ENCODE data around the gene CCDC88C. TPM values are rescaled to one million over a fixed set of nuclear protein-coding genes. Genes with fewer than 3 reads are reported as not detected.

Gene CCDC88C
- polyA plus RNA-seq, 1 donor (not counting 4 experiments of a cell fraction or from before 2014, with no cell fraction given): 2.4 TPM

DNA sequence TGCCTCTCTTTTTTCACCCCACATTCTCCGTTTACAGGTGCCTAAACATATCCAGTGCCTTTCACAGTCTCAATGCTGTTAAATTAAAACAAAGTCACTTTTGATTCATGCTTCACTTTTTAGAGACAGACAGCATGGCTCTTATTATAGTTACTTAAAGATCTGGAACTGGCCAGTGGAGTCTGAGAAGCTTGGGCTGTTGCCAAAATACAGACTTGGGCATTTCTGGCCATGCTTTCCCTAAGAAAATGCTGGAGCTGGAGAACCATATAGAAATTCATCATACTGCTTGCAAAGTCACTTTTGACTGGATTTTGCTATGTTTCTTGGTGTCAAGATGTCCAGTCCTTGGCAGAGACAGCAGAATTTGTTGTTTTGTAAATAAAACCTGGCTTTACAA is 161.0 kb downstream of the CCDC88C start:
- dilution Hi-C loops (cut with MboI; ENCODE audit: extremely low pct_ligation_motif_present, low sequenced_read_pairs): no loop called here
- peaks cover 18% of the 10 kb centered on the region for H3K4me1 ChIP-seq (ENCODE audit: control insufficient read depth, extremely low read depth, insufficient read depth, low read length)
- no peak overlapping the region for H3K9ac ChIP-seq (ENCODE audit: control insufficient read depth, extremely low read depth, insufficient read depth, low read length)
- H3K27ac ChIP-seq (ENCODE audit: control insufficient read depth, insufficient read depth, low read length): no peak overlapping the region
- H3K79me2 ChIP-seq (ENCODE audit: control insufficient read depth, insufficient read depth, low read length): no peaks in the 10 kb centered on the region
- H2AFZ ChIP-seq (ENCODE audit: control insufficient read depth, low read length): no peak overlapping the region
- no peak for FAIRE-seq
- no peaks in the 10 kb centered on the region for H4K20me1 ChIP-seq (ENCODE audit: control insufficient read depth, extremely low read depth, insufficient read depth, low read length)
- no peak for DNase-seq (ENCODE audit: low read depth, low spot score)
- TF ChIP-seq EZH2 (IDR thresholded peaks at IDR 0.05; ENCODE audit: low read length): no peak
- TF ChIP-seq, protein P1, sequence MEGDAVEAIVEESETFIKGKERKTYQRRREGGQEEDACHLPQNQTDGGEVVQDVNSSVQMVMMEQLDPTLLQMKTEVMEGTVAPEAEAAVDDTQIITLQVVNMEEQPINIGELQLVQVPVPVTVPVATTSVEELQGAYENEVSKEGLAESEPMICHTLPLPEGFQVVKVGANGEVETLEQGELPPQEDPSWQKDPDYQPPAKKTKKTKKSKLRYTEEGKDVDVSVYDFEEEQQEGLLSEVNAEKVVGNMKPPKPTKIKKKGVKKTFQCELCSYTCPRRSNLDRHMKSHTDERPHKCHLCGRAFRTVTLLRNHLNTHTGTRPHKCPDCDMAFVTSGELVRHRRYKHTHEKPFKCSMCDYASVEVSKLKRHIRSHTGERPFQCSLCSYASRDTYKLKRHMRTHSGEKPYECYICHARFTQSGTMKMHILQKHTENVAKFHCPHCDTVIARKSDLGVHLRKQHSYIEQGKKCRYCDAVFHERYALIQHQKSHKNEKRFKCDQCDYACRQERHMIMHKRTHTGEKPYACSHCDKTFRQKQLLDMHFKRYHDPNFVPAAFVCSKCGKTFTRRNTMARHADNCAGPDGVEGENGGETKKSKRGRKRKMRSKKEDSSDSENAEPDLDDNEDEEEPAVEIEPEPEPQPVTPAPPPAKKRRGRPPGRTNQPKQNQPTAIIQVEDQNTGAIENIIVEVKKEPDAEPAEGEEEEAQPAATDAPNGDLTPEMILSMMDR (optimal IDR thresholded peaks at IDR 0.05 in 1 of 3, IDR thresholded peaks at IDR 0.05 in 1 of 3, conservative IDR thresholded peaks at IDR 0.05 in 1 of 3; ENCODE audit: extremely low read depth in 1 of 3, insufficient read depth in 2 of 3, low read length in 3 of 3): no peak
- no peaks in the 10 kb centered on the region for H3K9me3 ChIP-seq (ENCODE audit: control insufficient read depth, low read depth, low read length)
- no peaks in the 10 kb centered on the region for H3K36me3 ChIP-seq (ENCODE audit: control insufficient read depth in 2 of 2, extremely low read depth in 1 of 2, insufficient read depth in 2 of 2, low read length in 2 of 2)
- H3K4me3 ChIP-seq (ENCODE audit: control insufficient read depth in 2 of 3, extremely low read depth in 1 of 3, insufficient read depth in 2 of 3, low read depth in 1 of 3, low read length in 3 of 3): no peak overlapping the region
- H3K9me1 ChIP-seq (ENCODE audit: control insufficient read depth, extremely low read depth, insufficient read depth, low read length): no peaks in the 10 kb centered on the region
- H3K27me3 ChIP-seq (ENCODE audit: control insufficient read depth, extremely low read depth, insufficient read depth, low read length): no peaks in the 10 kb centered on the region
- no peak overlapping the region for H3K4me2 ChIP-seq (ENCODE audit: control insufficient read depth, extremely low read depth, insufficient read depth, low read depth, low read length)

DNA sequence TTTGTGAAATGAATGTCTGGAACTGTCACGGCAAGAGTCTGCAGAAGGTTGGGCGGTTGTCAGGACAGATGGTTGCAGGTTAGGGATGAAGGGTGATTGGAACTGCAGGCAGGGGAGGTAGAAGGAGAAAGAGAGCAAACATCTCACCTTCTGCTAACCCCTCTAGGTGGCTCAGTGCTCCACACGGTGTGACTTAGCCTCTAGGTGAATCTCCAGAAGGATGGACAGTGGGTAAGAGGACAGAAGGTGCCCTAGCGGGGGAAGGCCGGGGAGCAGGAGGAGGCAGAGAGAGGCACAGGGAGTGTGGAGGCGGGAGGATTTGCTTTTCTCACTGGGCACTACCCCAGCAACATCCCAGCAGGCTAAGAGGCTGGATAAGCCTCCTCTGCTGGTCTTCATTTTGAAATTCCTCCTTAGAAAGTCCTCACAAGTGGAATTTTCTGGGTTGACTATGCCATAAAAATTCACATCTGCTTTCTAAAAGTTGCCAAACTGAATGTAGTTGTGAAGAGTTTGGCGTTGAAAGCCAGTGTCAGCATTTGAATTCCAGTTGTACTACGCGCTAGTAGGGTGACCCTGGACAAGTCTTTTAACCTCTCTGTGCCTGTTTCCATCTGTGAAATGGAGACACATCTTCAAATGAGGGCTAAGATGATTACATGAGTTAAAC is 162.5 kb downstream of the CCDC88C start:
- TF ChIP-seq EZH2 (IDR thresholded peaks at IDR 0.05; ENCODE audit: low read length): no peak
- TF ChIP-seq, protein P1 (optimal IDR thresholded peaks at IDR 0.05 in 1 of 3, IDR thresholded peaks at IDR 0.05 in 1 of 3, conservative IDR thresholded peaks at IDR 0.05 in 1 of 3; ENCODE audit: extremely low read depth in 1 of 3, insufficient read depth in 2 of 3, low read length in 3 of 3): peak in 1 of 3 experiments; percentile 48
- Histone ChIP-seq H3K79me2 (ENCODE audit: control insufficient read depth, insufficient read depth, low read length) (no peaks in the 10 kb centered on the region), H3K9ac (ENCODE audit: control insufficient read depth, extremely low read depth, insufficient read depth, low read length) (no peak overlapping the region), H3K36me3 (ENCODE audit: control insufficient read depth in 2 of 2, extremely low read depth in 1 of 2, insufficient read depth in 2 of 2, low read length in 2 of 2) (no peaks in the 10 kb centered on the region), H3K4me1 (ENCODE audit: control insufficient read depth, extremely low read depth, insufficient read depth, low read length) (peaks cover 18% of the 10 kb centered on the region), H2AFZ (ENCODE audit: control insufficient read depth, low read length) (no peak overlapping the region), H3K4me3 (ENCODE audit: control insufficient read depth in 2 of 3, extremely low read depth in 1 of 3, insufficient read depth in 2 of 3, low read depth in 1 of 3, low read length in 3 of 3) (no peak overlapping the region), H4K20me1 (ENCODE audit: control insufficient read depth, extremely low read depth, insufficient read depth, low read length) (no peaks in the 10 kb centered on the region), H3K9me3 (ENCODE audit: control insufficient read depth, low read depth, low read length) (no peaks in the 10 kb centered on the region), H3K27ac (ENCODE audit: control insufficient read depth, insufficient read depth, low read length) (no peak overlapping the region), H3K9me1 (ENCODE audit: control insufficient read depth, extremely low read depth, insufficient read depth, low read length) (no peaks in the 10 kb centered on the region), H3K4me2 (ENCODE audit: control insufficient read depth, extremely low read depth, insufficient read depth, low read depth, low read length) (no peak overlapping the region), H3K27me3 (ENCODE audit: control insufficient read depth, extremely low read depth, insufficient read depth, low read length) (no peaks in the 10 kb centered on the region)
- no peak for DNase-seq (ENCODE audit: low read depth, low spot score)
- dilution Hi-C loops (cut with MboI; ENCODE audit: extremely low pct_ligation_motif_present, low sequenced_read_pairs): no loop called here
- FAIRE-seq: no peak

All from keratinocyte (primary cell).